ENCODE data around the gene ZDHHC8. TPM values are rescaled to one million over a fixed set of nuclear protein-coding genes. Genes with fewer than 3 reads are reported as not detected.

The ZDHHC8 gene
- polyA plus RNA-seq, 4 donors = 3.8 to 33.5 (median 14.3) TPM

- no peak overlapping the region for H3K4me3 ChIP-seq (ENCODE audit: low read depth in 1 of 3, low read length in 3 of 3)
Measured at GRCh38 chr22:20171288-20172140, 39.9 kb downstream of the ZDHHC8 start.

GRCh38 chr22:20172141-20172613 is 40.6 kb downstream of the ZDHHC8 start:
- 80 to 89% (median 84%) methylated on average over 10 of the region's 10 CpGs for WGBS, 3 donors
- DNase-seq = no peak
- FAIRE-seq = no peak
- Histone ChIP-seq H3K4me3 (ENCODE audit: low read depth in 1 of 3, low read length in 3 of 3) (no peak overlapping the region), H3K36me3 (ENCODE audit: control insufficient read depth in 3 of 3, insufficient read depth in 2 of 3, low read depth in 1 of 3, low read length in 3 of 3) (no peaks in the 10 kb centered on the region), H3K9me3 (ENCODE audit: control insufficient read depth in 2 of 2, insufficient read depth in 1 of 2, low read depth in 1 of 2, low read length in 1 of 2) (no peaks in the 10 kb centered on the region), H3K27me3 (ENCODE audit: control insufficient read depth in 3 of 3, insufficient read depth in 3 of 3, low read length in 3 of 3) (no peaks in the 10 kb centered on the region), H3K4me1 (ENCODE audit: control insufficient read depth in 3 of 3, insufficient read depth in 2 of 3, low read depth in 1 of 3, low read length in 2 of 3) (peaks cover 0 to 20% (median 0%) of the 10 kb centered on the region in 3 donors), H3K27ac (ENCODE audit: low read depth in 1 of 3, low read length in 2 of 3) (no peak overlapping the region)

More at GRCh38 chr22:20171288-20172140, 39.9 kb downstream of the ZDHHC8 start:
- Histone ChIP-seq H3K9me3 (ENCODE audit: control insufficient read depth in 2 of 2, insufficient read depth in 1 of 2, low read depth in 1 of 2, low read length in 1 of 2) (no peaks in the 10 kb centered on the region), H3K36me3 (ENCODE audit: control insufficient read depth in 3 of 3, insufficient read depth in 2 of 3, low read depth in 1 of 3, low read length in 3 of 3) (no peaks in the 10 kb centered on the region), H3K27me3 (ENCODE audit: control insufficient read depth in 3 of 3, insufficient read depth in 3 of 3, low read length in 3 of 3) (no peaks in the 10 kb centered on the region), H3K27ac (ENCODE audit: low read depth in 1 of 3, low read length in 2 of 3) (no peak overlapping the region), H3K4me1 (ENCODE audit: control insufficient read depth in 3 of 3, insufficient read depth in 2 of 3, low read depth in 1 of 3, low read length in 2 of 3) (peaks cover 0 to 17% (median 0%) of the 10 kb centered on the region in 3 donors)
- FAIRE-seq = no peak
- DNase-seq = no peak
- 73 to 84% (median 75%) methylated on average over 12 of the region's 12 CpGs for WGBS, 3 donors

GRCh38 chr22:20173246-20173645 is 41.6 kb downstream of the ZDHHC8 start:
- H3K36me3 ChIP-seq (ENCODE audit: control insufficient read depth in 3 of 3, insufficient read depth in 2 of 3, low read depth in 1 of 3, low read length in 3 of 3) = no peaks in the 10 kb centered on the region
- WGBS, 3 donors = 80 to 85% (median 83%) methylated on average over 11 of the region's 11 CpGs
- DNase-seq (no peak), FAIRE-seq (no peak)
- peaks cover 0 to 22% (median 0%) of the 10 kb centered on the region in 3 donors for H3K4me1 ChIP-seq (ENCODE audit: control insufficient read depth in 3 of 3, insufficient read depth in 2 of 3, low read depth in 1 of 3, low read length in 2 of 3)
- no peaks in the 10 kb centered on the region for H3K9me3 ChIP-seq (ENCODE audit: control insufficient read depth in 2 of 2, insufficient read depth in 1 of 2, low read depth in 1 of 2, low read length in 1 of 2)
- H3K27ac ChIP-seq (ENCODE audit: low read depth in 1 of 3, low read length in 2 of 3) = no peak overlapping the region
- no peaks in the 10 kb centered on the region for H3K27me3 ChIP-seq (ENCODE audit: control insufficient read depth in 3 of 3, insufficient read depth in 3 of 3, low read length in 3 of 3)
- no peak overlapping the region for H3K4me3 ChIP-seq (ENCODE audit: low read depth in 1 of 3, low read length in 3 of 3)

GRCh38 chr22:20173772-20174171 is 42.2 kb downstream of the ZDHHC8 start:
- no peaks in the 10 kb centered on the region for H3K36me3 ChIP-seq (ENCODE audit: control insufficient read depth in 3 of 3, insufficient read depth in 2 of 3, low read depth in 1 of 3, low read length in 3 of 3)
- no peak for DNase-seq

GRCh38 chr22:20174785-20175596 is 43.4 kb downstream of the ZDHHC8 start:
- H3K4me1 ChIP-seq (ENCODE audit: control insufficient read depth in 3 of 3, insufficient read depth in 2 of 3, low read depth in 1 of 3, low read length in 2 of 3) = peaks cover 0 to 25% (median 0%) of the 10 kb centered on the region in 3 donors
- H3K36me3 ChIP-seq (ENCODE audit: control insufficient read depth in 3 of 3, insufficient read depth in 2 of 3, low read depth in 1 of 3, low read length in 3 of 3) = no peaks in the 10 kb centered on the region
- no peak overlapping the region for H3K4me3 ChIP-seq (ENCODE audit: low read depth in 1 of 3, low read length in 3 of 3)
- H3K27me3 ChIP-seq (ENCODE audit: control insufficient read depth in 3 of 3, insufficient read depth in 3 of 3, low read length in 3 of 3) = no peaks in the 10 kb centered on the region
- FAIRE-seq (no peak), DNase-seq (peak; percentile 39 to 48)
- no peaks in the 10 kb centered on the region for H3K9me3 ChIP-seq (ENCODE audit: control insufficient read depth in 2 of 2, insufficient read depth in 1 of 2, low read depth in 1 of 2, low read length in 1 of 2)
- WGBS, 3 donors = 63 to 79% (median 70%) methylated on average over 19 of the region's 19 CpGs
- no peak overlapping the region for H3K27ac ChIP-seq (ENCODE audit: low read depth in 1 of 3, low read length in 2 of 3)

More at GRCh38 chr22:20173772-20174171, 42.2 kb downstream of the ZDHHC8 start:
- H3K27ac ChIP-seq (ENCODE audit: low read depth in 1 of 3, low read length in 2 of 3) = no peak overlapping the region
- no peak overlapping the region for H3K4me3 ChIP-seq (ENCODE audit: low read depth in 1 of 3, low read length in 3 of 3)
- FAIRE-seq = no peak
- H3K4me1 ChIP-seq (ENCODE audit: control insufficient read depth in 3 of 3, insufficient read depth in 2 of 3, low read depth in 1 of 3, low read length in 2 of 3) = peaks cover 0 to 22% (median 0%) of the 10 kb centered on the region in 3 donors
- 54 to 82% (median 74%) methylated on average over 10 of the region's 10 CpGs for WGBS, 3 donors
- H3K9me3 ChIP-seq (ENCODE audit: control insufficient read depth in 2 of 2, insufficient read depth in 1 of 2, low read depth in 1 of 2, low read length in 1 of 2) = no peaks in the 10 kb centered on the region
- H3K27me3 ChIP-seq (ENCODE audit: control insufficient read depth in 3 of 3, insufficient read depth in 3 of 3, low read length in 3 of 3) = no peaks in the 10 kb centered on the region

GRCh38 chr22:20175597-20175900 is 43.9 kb downstream of the ZDHHC8 start:
- no peak overlapping the region for H3K27ac ChIP-seq (ENCODE audit: low read depth in 1 of 3, low read length in 2 of 3)
- no peak overlapping the region for H3K4me3 ChIP-seq (ENCODE audit: low read depth in 1 of 3, low read length in 3 of 3)
- H3K27me3 ChIP-seq (ENCODE audit: control insufficient read depth in 3 of 3, insufficient read depth in 3 of 3, low read length in 3 of 3) = no peaks in the 10 kb centered on the region
- FAIRE-seq = no peak
- 44 to 63% (median 47%) methylated on average over 12 of the region's 12 CpGs for WGBS, 3 donors
- H3K36me3 ChIP-seq (ENCODE audit: control insufficient read depth in 3 of 3, insufficient read depth in 2 of 3, low read depth in 1 of 3, low read length in 3 of 3) = no peaks in the 10 kb centered on the region
- no peaks in the 10 kb centered on the region for H3K9me3 ChIP-seq (ENCODE audit: control insufficient read depth in 2 of 2, insufficient read depth in 1 of 2, low read depth in 1 of 2, low read length in 1 of 2)
- no peak for DNase-seq
- H3K4me1 ChIP-seq (ENCODE audit: control insufficient read depth in 3 of 3, insufficient read depth in 2 of 3, low read depth in 1 of 3, low read length in 2 of 3) = peaks cover 0 to 31% (median 0%) of the 10 kb centered on the region in 3 donors

GRCh38 chr22:20176421-20177085 is 44.9 kb downstream of the ZDHHC8 start:
- peaks cover 0 to 41% (median 1%) of the 10 kb centered on the region in 3 donors for H3K4me1 ChIP-seq (ENCODE audit: control insufficient read depth in 3 of 3, insufficient read depth in 2 of 3, low read depth in 1 of 3, low read length in 2 of 3)
- H3K27ac ChIP-seq (ENCODE audit: low read depth in 1 of 3, low read length in 2 of 3) = no peak overlapping the region
- no peak overlapping the region for H3K4me3 ChIP-seq (ENCODE audit: low read depth in 1 of 3, low read length in 3 of 3)
- 28 to 61% (median 47%) methylated on average over 17 of the region's 17 CpGs for WGBS, 3 donors
- DNase-seq (no peak), FAIRE-seq (no peak)
- H3K9me3 ChIP-seq (ENCODE audit: control insufficient read depth in 2 of 2, insufficient read depth in 1 of 2, low read depth in 1 of 2, low read length in 1 of 2) = no peaks in the 10 kb centered on the region
- H3K36me3 ChIP-seq (ENCODE audit: control insufficient read depth in 3 of 3, insufficient read depth in 2 of 3, low read depth in 1 of 3, low read length in 3 of 3) = peaks cover 0 to 2% (median 0%) of the 10 kb centered on the region in 3 donors
- no peaks in the 10 kb centered on the region for H3K27me3 ChIP-seq (ENCODE audit: control insufficient read depth in 3 of 3, insufficient read depth in 3 of 3, low read length in 3 of 3)

Data from small intestine (tissue), 7 donors.